A549 (cell line): ENCODE data around the gene GRIK2. TPM values are rescaled to one million over a fixed set of nuclear protein-coding genes. Genes with fewer than 3 reads are reported as not detected.

Experiments used
- ATAC-seq, 2 experiments: fragments of 200-7000 bp in 1 of 2; fragments of >200 bp in 1 of 2; cut with Nextera tagmentation in 1 of 2; cut with Tn5 transposase in 1 of 2; 3 replicates each; pipeline versions ENCODE4 v1.8.0 to v1.9.1; 2018 to 2020; ENCODE audit warnings: mild to moderate bottlenecking in 1 of 2, moderate library complexity in 1 of 2
- CTCF ChIA-PET: fragments of 300-600 bp; sonication (Branson Sonifier 250); formaldehyde crosslinking; extraction: SDS; loops from one replicate; lab custom pipeline; 2021; ENCODE audit warnings: antibody characterized with exemption, inconsistent platforms; lab: Yijun Ruan, JAX
- POLR2A ChIA-PET: fragments of 350-600 bp; formaldehyde crosslinking; extraction: SDS; loops from one replicate; lab custom pipeline; 2021; ENCODE audit warnings: antibody characterized with exemption, inconsistent platforms; lab: Yijun Ruan, JAX
- DNase-seq, 2 experiments: peaks; one replicate each; pipeline versions ENCODE4 v3.0.0 to v3.0.0-alpha.2; 2011 to 2016; ENCODE audit warnings: low read depth in 1 of 2, low spot score in 1 of 2
- FAIRE-seq: peaks from 2 replicates; lab custom pipeline; 2011; peaks lifted over from hg19 to GRCh38; lab: Jason Lieb, UNC
- H3K27ac ChIP-seq, 2 experiments: fragments of >200 bp; sonication (Bioruptor Twin); formaldehyde crosslinking; 3 replicates each; pipeline ENCODE4 v1.5.1; 2016 to 2017
- H3K4me1 ChIP-seq: fragments of >200 bp; sonication (Bioruptor Twin); formaldehyde crosslinking; 3 replicates; pipeline ENCODE4 v1.6.1; 2016
- H3K4me2 ChIP-seq: fragments of >200 bp; sonication (Bioruptor Twin); formaldehyde crosslinking; 3 replicates; pipeline ENCODE4 v1.6.1; 2016
- H3K4me3 ChIP-seq: fragments of >200 bp; sonication (Bioruptor Twin); formaldehyde crosslinking; 3 replicates; pipeline ENCODE4 v1.5.1; 2016
- H3K9me3 ChIP-seq: fragments of >200 bp; sonication (Bioruptor Twin); formaldehyde crosslinking; 3 replicates; pipeline ENCODE4 v1.6.1; 2016
- ATOH8 ChIP-seq: fragments of 250-450 bp; sonication (Bioruptor Pico); IDR thresholded peaks from 2 replicates; pipeline ENCODE4 v1.5.0; 2020; ENCODE audit warnings: low read depth, mild to moderate bottlenecking, moderate library complexity
- CEBPB ChIP-seq, 2 experiments: fragments of >200 bp in 1 of 2; sonication (Bioruptor Twin) in 1 of 2; formaldehyde crosslinking in 1 of 2; IDR thresholded peaks; 2 replicates each; pipeline ENCODE4 v1.6.1; 2012 to 2016
- ELK1 ChIP-seq: fragments of 150-350 bp; IDR thresholded peaks from 2 replicates; pipeline ENCODE4 v1.6.1; 2014; ENCODE audit warnings: low read depth, mild to moderate bottlenecking, low read length
- ESRRA ChIP-seq: fragments of 150-350 bp; IDR thresholded peaks from 2 replicates; pipeline ENCODE4 v1.6.1; 2014; ENCODE audit warnings: mild to moderate bottlenecking, low read length, borderline replicate concordance
- FOSL2 ChIP-seq, 2 experiments: fragments of 450-650 bp in 1 of 2; fragments of >200 bp in 1 of 2; sonication (Bioruptor Twin) in 1 of 2; formaldehyde crosslinking; IDR thresholded peaks; 2 replicates each; pipeline versions ENCODE4 v1.5.0 to v1.6.1; 2016 to 2020; ENCODE audit warnings: mild to moderate bottlenecking in 1 of 2, moderate library complexity in 1 of 2
- GATA3 ChIP-seq: IDR thresholded peaks from 2 replicates; pipeline ENCODE4 v1.6.1; 2012; ENCODE audit warnings: borderline replicate concordance
- HES2 ChIP-seq: fragments of >200 bp; sonication (Bioruptor Twin); formaldehyde crosslinking; IDR thresholded peaks from 2 replicates; pipeline ENCODE4 v1.6.1; 2016
- HEYL ChIP-seq: fragments of 250-450 bp; sonication (Bioruptor Pico); IDR thresholded peaks from 2 replicates; pipeline ENCODE4 v1.8.0; 2021; ENCODE audit warnings: mild to moderate bottlenecking, moderate library complexity
- HOXA7 ChIP-seq: fragments of 250-450 bp; sonication (Bioruptor Pico); IDR thresholded peaks from 2 replicates; pipeline ENCODE4 v1.5.0; 2020; ENCODE audit warnings: mild to moderate bottlenecking, moderate library complexity
- HOXB13 ChIP-seq: fragments of 250-450 bp; sonication (Bioruptor Pico); IDR thresholded peaks from 2 replicates; pipeline ENCODE4 v1.5.0; 2020; ENCODE audit warnings: low read depth, mild to moderate bottlenecking, moderate library complexity
- KDM1A ChIP-seq: fragments of 200-600 bp; sonication (generic); IDR thresholded peaks from 2 replicates; pipeline ENCODE4 v1.6.1; 2016; ENCODE audit warnings: low read depth, mild to moderate bottlenecking
- MAX ChIP-seq: IDR thresholded peaks from 2 replicates; pipeline ENCODE4 v1.6.1; 2012
- MAZ ChIP-seq: fragments of 150-350 bp; IDR thresholded peaks from 2 replicates; pipeline ENCODE4 v1.6.1; 2014; ENCODE audit warnings: antibody characterized with exemption, low read depth, low read length, borderline replicate concordance
- NFE2L2 ChIP-seq: fragments of 150-350 bp; conservative IDR thresholded peaks from 2 replicates; pipeline ENCODE4 v1.6.1; 2014; ENCODE audit warnings: low read length
- NR3C1 ChIP-seq: fragments of >200 bp; sonication (Bioruptor Twin); formaldehyde crosslinking; IDR thresholded peaks from 3 replicates; pipeline ENCODE4 v1.6.1; 2017
- POLR2AphosphoS2 ChIP-seq: conservative IDR thresholded peaks from 2 replicates; pipeline ENCODE4 v1.6.1; 2012; ENCODE audit warnings: low read length, improper control_type of control experiment, inconsistent platforms
- REST ChIP-seq: fragments of 200-600 bp; sonication (generic); IDR thresholded peaks from 2 replicates; pipeline ENCODE4 v1.6.1; 2016; ENCODE audit warnings: antibody characterized with exemption, mild to moderate bottlenecking, moderate library complexity
- RNF2 ChIP-seq: fragments of 200-600 bp; sonication (generic); IDR thresholded peaks from 2 replicates; pipeline ENCODE4 v1.6.1; 2016; ENCODE audit warnings: low read depth, mild to moderate bottlenecking, antibody characterized with exemption, moderate library complexity, borderline replicate concordance
- TFCP2L1 ChIP-seq: fragments of 250-450 bp; sonication (Bioruptor Pico); IDR thresholded peaks from 2 replicates; pipeline ENCODE4 v1.5.0; 2021; ENCODE audit warnings: mild to moderate bottlenecking
- ZC3H11A ChIP-seq: fragments of 450-650 bp; IDR thresholded peaks from 2 replicates; pipeline ENCODE4 v1.6.1; 2014; ENCODE audit warnings: antibody characterized with exemption, mild to moderate bottlenecking
- ZFP36 ChIP-seq: fragments of 450-650 bp; IDR thresholded peaks from 2 replicates; pipeline ENCODE4 v1.6.1; 2014; ENCODE audit warnings: borderline replicate concordance; ENCODE audit not compliant: partially characterized antibody
- ZNF302 ChIP-seq: fragments of 250-450 bp; sonication (Bioruptor Pico); IDR thresholded peaks from 2 replicates; pipeline ENCODE4 v1.9.0; 2021; ENCODE audit warnings: inconsistent platforms, mild to moderate bottlenecking, moderate library complexity
- WGBS: methylation state at CpG from one replicate; pipeline ENCODE4 v1.1.6; 2017; ENCODE audit errors: missing lambda C conversion rate; 5-methylcytosine and 5-hydroxymethylcytosine counted together
- polyA plus RNA-seq, 4 experiments: library from polyadenylated mRNA; depleted of rRNA in 3 of 4; stranded (reverse); fragments of >200 nt; fragmentation: RNase III in 1 of 4; extraction: RNeasy Plus Mini Kit Qiagen cat#74134 plus additional on column Dnase treatment in 1 of 4; gene quantifications; 2 replicates in 3 of 4; 3 replicates in 1 of 4; pipeline ENCODE4 v1.2.3, GENCODE V29; 2011 to 2017

The GRIK2 gene
- polyA plus RNA-seq, 2 of the 4 experiments (the other 2 are of a cell fraction) = 0.56 to 0.65 TPM

- no peak overlapping the region for H3K4me3 ChIP-seq
- no peaks in the 10 kb centered on the region for H3K4me1 ChIP-seq
- no peak overlapping the region for H3K27ac ChIP-seq
- ATAC-seq (peak in 1 of 2 experiments; percentile 34; a peak in 1 of 6 replicates), FAIRE-seq (no peak), DNase-seq (no peak)
- WGBS = 12% methylated on average over 4 of the region's 4 CpGs
- H3K9me3 ChIP-seq = no peaks in the 10 kb centered on the region
- ChIA-PET POLR2A (no interaction called here), CTCF (no interaction called here)
- no peak overlapping the region for H3K4me2 ChIP-seq
- no peak for TF ChIP-seq ATOH8 (CRISPR knock-in tag)
- no peak for TF ChIP-seq ZFP36
- no peak for TF ChIP-seq NR3C1
- TF ChIP-seq KDM1A = no peak
- no peak for TF ChIP-seq ZNF302
- TF ChIP-seq ELK1 = no peak
- no peak for TF ChIP-seq TFCP2L1
These were observed 204.2 kb downstream of the GRIK2 start for GRCh38 chr6:101597693-101598092.

GRCh38 chr6:101605426-101605825 is 211.9 kb downstream of the GRIK2 start:
- no peak for TF ChIP-seq FOSL2 (IDR thresholded peaks at IDR 0.05)
- no peak for TF ChIP-seq FOSL2 (CRISPR knock-in tag; IDR thresholded peaks at IDR 0.05)
- no peak for TF ChIP-seq NFE2L2
- TF ChIP-seq HES2 = no peak
- no peak for TF ChIP-seq ZC3H11A
- no peak for TF ChIP-seq ESRRA
- no peak for TF ChIP-seq HOXB13 (CRISPR knock-in tag)
- TF ChIP-seq CEBPB (IDR thresholded peaks at IDR 0.05) = no peak
- no peak for TF ChIP-seq HOXA7 (CRISPR knock-in tag)
- TF ChIP-seq MAX = no peak
- TF ChIP-seq REST = no peak
- no peak for TF ChIP-seq HEYL (CRISPR knock-in tag)
- no peak for TF ChIP-seq GATA3
- no peak for TF ChIP-seq MAZ
- no peak for TF ChIP-seq RNF2
- no peak for TF ChIP-seq POLR2AphosphoS2
- Histone ChIP-seq H3K9me3 (no peaks in the 10 kb centered on the region), H3K4me3 (no peak overlapping the region), H3K27ac (no peak overlapping the region), H3K4me2 (no peak overlapping the region), H3K4me1 (no peaks in the 10 kb centered on the region)
- ChIA-PET POLR2A (no interaction called here), CTCF (no interaction called here)
- FAIRE-seq = no peak
- DNase-seq = no peak
- 35% methylated on average over 5 of the region's 5 CpGs for WGBS
- ATAC-seq = no peak
